Colon (tissue), 2 donors: ENCODE data around the gene GAST.

Experiments
- FAIRE-seq: peaks from 2 replicates; lab custom pipeline; 2012; peaks lifted over from hg19 to GRCh38; lab: Jason Lieb, UNC
- donor health status: control.
- donor health status: control.

Gene GAST

GRCh38 chr17:41741709-41742108, 29.6 kb downstream of the GAST start:
- no peak for FAIRE-seq

- no peak for FAIRE-seq
Measured at GRCh38 chr17:41748275-41748674, 36.1 kb downstream of the GAST start.

- no peak for FAIRE-seq
Measured at GRCh38 chr17:41750862-41751261, 38.7 kb downstream of the GAST start.

GRCh38 chr17:41751288-41751687, 39.2 kb downstream of the GAST start:
- no peak for FAIRE-seq

DNA sequence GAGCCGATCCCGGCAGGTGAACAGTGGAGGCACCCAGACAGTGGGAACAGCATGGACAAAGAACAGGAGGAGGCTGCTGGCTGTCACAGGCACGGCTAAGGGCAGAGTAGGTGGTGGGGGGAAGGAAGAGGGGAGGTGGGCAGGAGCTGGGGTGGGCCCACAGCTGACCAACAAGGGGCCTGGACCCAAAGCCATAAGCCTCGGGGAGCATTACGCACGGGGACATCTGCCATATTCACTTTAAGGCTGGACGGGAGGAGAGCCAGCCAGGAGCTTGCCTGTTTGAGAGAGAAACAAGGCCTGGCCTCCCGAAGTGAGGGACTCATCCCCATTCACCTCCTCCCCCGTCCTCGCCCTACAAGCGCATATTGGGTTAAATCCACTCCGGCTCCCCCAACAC, 41.9 kb downstream of the GAST start:
- FAIRE-seq: no peak

DNA sequence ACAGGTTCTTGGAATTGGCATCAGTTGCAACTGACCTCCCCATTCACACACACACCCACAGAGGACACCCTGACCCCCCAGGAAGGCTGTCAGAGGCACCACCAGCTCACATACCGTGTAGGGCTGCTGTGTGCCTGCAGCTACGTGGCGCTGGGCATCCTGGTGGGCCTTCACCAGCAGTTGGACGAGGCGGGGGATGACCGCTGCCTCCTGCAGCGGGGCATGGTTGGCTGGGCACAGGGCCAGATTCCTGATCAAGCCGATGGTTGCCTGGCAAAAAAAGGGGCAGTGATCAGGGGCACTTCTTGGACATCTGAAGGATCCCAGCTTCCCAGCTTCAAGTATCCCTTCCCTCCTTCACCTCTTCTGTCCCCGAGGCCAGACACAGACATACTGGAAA, 46.5 kb downstream of the GAST start:
- FAIRE-seq: no peak

DNA sequence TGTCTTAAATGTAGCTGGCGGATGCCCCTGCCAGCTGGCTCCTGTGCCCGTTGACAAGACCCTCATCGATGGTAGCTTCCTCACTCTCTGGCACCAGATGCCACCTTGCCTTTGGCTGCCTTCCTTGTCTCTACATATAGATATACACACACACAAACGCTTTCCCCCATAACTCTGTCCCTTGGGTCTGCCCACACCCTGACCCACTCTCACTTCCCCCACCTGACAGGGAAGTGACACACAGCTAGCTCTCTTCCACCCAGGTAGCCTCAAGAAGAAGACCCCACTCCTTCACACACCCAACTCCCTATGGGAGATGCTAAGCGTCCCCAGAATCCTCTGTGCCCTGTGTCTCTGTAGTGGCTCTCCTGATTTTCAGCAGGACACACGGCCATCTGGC, 48.7 kb downstream of the GAST start:
- FAIRE-seq: no peak

- FAIRE-seq: no peak
Measured at GRCh38 chr17:41762391-41762790, 50.3 kb downstream of the GAST start.

DNA sequence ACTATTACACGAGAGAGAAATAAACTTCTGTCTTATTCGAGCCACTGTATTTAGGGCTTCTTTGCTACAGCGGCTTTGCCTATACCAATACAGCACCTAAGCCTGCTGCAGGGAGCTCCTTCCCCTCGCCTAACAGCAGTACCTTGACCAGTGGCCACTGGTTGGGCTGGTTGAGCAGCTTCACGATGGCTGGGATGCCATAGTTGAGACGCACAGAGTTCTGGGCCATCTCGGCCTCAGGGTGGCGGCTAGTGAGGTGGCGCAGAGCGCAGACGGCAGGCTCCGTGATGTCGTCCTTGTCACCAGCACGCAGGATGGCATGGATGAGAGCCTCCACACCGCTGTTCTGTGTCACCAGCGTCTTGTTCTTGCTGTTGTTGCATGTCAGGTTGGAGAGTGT, 50.7 kb downstream of the GAST start:
- FAIRE-seq: no peak

DNA sequence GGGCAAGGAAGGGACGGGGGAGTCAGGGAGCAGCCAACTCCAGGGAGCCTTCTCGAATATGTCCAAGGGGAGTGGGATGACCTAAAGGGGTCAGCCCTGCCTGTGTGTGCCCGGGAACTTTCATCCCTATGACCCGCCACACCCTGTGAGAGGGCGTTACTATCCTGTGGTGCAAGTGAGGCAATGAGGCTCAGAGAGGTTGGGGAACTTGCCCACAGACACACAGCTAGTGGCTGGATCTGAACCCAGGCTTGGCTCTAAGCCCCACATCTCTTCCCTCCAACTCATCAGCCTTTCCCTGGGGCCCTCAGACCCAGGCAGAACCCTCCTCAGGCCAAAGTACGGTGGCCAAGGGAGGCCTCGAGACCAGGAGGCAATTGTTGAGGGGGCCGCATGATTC, 51.2 kb downstream of the GAST start:
- no peak for FAIRE-seq
